Stimulated activated CD8-positive, alpha-beta memory T cell treated with anti-CD3 and anti-CD28 coated beads, Interleukin-12 subunit alpha, Interleukin-12 subunit beta, amount 100 ng/mL, for 24 hours (primary cell): ENCODE results near the gene GPR42.
"Not testable (repeated sequence)": the region's sequence is repeated elsewhere in the genome, so short reads cannot be mapped to it uniquely, and the experiment has no call there.

Experiments
- DNase-seq: peaks from one replicate; pipeline ENCODE4 v3.0.0-alpha.2; 2020; ENCODE audit errors: extremely low read depth

Gene GPR42

DNA sequence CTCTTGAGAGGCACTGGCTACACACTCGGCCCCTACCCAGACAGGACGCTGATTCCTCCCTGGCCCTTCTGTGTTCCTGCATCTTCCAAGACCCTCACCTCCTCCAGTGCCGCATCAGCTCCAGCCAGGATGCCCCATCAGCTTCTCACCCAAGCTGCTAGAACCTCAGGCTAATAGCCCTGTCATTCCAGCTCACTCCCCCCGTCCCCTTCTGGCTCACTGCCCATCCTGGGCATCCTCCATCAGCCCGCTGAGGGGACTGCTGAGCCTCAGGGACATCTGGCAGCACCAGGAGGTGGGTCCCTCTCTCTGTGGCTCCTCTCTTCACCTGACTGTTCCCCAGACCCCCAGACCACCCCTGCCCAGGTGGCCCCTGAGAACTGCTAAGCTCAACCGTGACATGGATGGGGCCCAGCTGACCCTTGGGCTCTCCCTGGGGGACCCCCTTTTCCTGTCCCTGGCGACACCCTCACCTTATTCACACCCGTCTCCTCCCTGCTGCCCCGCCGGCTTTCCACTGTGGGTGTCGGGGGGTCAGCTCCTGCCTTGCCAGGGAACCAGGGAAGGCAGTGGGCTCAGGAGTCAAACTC is 7.8 kb upstream of the GPR42 start:
- DNase-seq: no peak

GRCh38 chr19:35363711-35364425 is 7.0 kb upstream of the GPR42 start:
- DNase-seq: no peak

- DNase-seq: no peak
Measured at GRCh38 chr19:35365303-35365702, 5.6 kb upstream of the GPR42 start.

- no peak for DNase-seq
Measured at GRCh38 chr19:35368378-35368777, 2.5 kb upstream of the GPR42 start.

DNA sequence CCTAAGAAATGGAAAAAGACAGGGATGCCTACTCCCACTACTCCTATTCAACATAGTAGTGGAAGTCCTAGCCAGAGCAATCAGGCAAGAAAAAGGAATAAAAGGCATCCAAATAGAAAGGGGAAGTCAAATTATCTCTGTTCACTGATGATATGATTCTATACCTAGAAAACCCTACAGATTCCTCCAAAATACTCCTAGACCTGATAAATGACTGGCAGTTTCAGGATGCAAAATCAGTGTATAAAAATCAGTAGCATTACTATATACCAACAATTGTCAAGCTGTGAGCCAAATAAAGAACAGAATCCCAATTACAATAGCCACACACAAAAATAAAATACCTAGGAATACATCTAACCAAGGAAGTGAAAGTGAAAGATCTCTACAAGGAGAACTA is 1.3 kb upstream of the GPR42 start:
- no peak for DNase-seq

DNA sequence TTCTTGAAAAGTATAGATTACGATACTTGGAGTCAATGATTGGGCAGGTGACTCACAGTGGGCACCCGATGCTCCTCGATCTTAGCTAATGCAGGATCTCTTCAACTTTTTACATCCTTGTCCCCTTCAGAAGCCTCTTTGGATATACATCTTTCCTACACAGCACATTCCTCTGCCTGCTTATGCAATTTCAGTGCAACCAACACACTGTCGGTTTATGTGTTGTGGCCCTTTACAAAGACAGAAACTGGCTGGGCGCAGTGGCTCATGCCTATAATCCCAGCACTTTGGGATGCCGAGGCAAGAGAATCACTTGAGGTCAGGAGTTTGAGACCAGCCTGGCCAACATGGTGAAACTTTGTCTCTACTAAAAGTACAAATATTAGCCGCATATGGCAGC is 2.6 kb downstream of the GPR42 start:
- DNase-seq: no peak

GRCh38 chr19:35374031-35374430 is 3.2 kb downstream of the GPR42 start:
- DNase-seq: not testable (repeated sequence)

DNA sequence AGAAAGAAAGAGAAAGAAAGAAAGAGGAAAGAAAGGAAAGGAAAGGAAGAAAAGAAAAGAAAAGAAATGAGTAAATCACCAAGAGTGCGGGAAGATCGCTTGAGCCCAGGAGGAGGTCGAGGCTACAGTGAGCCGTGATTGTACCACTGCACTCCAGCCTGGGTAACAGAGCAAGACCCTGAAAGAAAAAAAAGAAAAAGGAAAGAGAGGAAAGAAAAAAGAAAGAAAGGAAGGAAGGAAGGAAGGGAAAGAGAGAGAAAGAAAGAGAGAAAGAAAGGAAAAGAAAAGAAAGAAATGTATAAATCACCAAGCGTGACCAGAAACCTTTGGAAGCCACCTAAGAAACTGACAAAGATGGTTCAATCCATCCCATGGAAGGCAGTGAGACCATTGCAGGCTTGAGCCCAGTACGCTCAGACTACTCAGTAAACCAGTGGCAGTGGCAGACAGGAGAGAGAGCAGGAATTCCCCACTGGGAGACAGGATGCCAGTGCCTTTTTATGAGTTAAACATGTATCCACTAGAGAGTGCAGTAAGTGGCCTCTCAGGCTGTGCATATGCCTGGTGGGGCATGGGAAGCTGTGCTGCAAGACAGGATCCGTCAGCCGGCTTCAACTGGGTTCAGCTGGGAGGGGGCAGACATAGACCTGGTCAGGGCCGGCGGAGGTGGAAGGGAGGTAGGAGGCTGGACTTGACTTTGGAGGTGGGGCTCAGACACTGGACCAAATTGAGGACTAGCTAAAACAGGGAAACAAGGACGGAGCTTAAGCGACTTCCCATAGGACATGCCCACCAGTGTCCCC is 4.8 kb downstream of the GPR42 start:
- no peak for DNase-seq

- no peak for DNase-seq
Measured at GRCh38 chr19:35377656-35378055, 6.8 kb downstream of the GPR42 start.

DNA sequence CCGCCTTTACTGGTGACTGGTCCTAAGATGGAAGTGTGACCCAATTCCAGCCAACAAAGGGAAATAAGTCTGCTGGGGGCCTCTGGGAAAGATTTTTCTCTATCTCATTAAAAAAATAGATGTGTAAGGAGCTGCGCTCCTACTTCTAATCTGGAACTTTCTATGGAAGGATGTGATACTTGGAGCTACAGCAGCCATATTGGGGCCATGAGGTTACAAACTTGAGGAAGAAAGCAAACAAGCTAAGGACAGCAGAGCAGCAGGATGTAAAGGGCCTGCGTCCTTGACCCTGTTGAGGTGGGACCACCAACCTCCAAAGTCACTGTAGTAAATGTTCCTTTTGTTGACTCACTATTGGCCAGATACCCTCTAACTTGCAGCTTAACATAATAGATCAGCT is 7.5 kb downstream of the GPR42 start:
- no peak for DNase-seq

DNA sequence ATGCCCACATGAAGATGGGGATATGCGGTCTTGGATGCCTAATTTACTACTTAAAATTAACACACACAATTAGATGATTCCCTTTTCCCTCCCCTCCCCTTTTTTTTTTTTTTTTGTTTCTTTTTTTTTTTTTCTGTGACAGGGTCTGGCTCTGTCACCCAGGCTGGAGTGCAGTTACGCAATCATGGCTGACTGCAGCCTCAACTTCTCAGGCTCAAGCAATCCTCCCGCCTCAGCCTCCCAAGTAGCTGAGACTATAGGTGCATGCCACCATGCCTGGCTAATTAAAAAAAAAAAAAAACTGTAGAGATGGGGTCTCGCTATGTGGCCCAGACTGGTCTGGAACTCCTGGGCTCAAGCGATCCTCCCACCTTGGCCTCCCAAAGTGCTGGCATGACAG is 8.7 kb downstream of the GPR42 start:
- DNase-seq: not testable (repeated sequence)

GRCh38 chr19:35379992-35380391 is 9.1 kb downstream of the GPR42 start:
- DNase-seq: no peak

DNA sequence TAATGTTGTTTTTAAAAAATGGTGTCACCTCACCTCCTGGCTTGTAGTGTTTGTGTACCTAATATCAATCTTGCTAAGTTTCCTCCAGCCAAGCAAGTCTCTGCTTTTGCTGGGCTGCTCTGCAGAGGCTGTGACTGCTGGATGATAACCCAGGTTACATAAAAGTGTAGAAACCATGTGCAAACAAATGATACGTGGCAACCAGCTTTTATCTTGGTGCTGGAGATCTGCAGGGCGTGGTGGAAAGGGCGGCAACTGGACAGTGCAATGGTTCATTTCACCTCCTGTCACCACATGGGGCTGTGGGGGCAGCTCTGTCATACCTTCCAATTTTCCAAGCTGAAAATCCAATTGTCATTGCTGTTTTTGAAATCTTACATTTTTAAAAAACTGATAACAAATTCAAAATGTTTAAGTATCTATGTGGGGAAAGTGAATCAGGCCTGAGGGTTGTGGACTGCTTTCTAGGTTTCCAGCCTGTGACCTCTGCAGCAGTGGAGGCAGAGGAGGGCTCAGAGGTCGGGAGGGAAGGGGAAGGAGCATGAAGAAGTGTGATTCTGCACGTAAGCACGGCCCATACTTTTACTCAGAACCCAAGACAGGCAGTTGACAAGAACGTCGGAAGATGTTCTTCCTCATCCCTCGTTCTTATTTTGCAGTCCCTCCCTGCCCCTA is 9.7 kb downstream of the GPR42 start:
- no peak for DNase-seq

DNA sequence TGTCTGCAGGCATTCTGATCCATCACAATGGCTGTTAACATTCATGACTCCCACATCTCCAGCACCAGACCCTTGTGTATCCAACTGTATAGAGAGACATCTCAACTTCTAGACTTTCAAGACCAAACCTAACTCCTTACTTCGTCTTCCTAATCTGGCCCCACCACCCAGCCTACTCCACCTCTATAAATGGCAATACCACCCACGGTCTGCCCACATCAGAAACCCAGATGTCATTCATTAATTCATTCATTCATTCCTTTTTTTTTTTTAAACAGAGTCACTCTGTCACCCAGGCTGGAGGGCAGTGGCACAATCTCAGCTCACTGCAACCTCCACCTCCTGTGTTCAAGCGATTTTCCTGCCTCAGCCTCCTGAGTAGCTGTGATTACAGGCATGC is 10.4 kb downstream of the GPR42 start:
- no peak for DNase-seq

DNA sequence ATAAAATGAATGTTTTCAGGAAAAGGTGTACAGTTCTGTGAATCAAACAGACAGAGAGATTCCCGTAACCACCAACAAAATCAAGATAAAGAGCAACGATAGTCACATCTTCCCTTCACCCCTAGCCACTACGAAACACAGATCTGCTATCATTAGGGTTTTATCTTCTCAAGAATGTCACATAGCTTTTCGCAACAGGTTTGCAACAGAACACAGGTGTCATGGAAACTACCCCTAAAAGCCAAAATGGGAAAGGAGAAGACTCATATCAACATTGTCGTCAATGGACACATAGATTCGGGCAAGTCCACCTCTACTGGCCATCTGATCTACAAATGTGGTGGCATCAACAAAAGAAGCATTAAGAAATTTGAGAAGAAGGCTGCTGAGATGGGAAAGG is 11.1 kb downstream of the GPR42 start:
- DNase-seq: no peak

DNA sequence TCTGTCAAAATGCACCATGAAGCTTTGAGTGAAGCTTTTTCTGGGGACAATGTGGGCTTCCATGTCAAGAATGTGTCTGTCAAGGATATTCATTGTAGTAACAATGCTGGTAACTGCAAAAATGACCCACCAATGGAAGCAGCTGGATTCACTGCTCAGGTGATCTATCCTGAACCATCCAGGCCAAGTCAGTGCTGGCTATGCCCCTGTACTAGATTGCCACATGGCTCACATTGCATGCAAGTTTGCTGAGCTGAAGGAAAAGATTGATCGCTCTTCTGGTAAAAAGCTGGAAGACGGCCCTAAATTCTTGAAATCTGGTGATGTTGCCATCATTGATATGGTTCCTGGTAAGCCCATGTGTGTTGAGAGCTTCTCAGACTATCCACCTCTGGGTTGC is 12.7 kb downstream of the GPR42 start:
- no peak for DNase-seq

DNA sequence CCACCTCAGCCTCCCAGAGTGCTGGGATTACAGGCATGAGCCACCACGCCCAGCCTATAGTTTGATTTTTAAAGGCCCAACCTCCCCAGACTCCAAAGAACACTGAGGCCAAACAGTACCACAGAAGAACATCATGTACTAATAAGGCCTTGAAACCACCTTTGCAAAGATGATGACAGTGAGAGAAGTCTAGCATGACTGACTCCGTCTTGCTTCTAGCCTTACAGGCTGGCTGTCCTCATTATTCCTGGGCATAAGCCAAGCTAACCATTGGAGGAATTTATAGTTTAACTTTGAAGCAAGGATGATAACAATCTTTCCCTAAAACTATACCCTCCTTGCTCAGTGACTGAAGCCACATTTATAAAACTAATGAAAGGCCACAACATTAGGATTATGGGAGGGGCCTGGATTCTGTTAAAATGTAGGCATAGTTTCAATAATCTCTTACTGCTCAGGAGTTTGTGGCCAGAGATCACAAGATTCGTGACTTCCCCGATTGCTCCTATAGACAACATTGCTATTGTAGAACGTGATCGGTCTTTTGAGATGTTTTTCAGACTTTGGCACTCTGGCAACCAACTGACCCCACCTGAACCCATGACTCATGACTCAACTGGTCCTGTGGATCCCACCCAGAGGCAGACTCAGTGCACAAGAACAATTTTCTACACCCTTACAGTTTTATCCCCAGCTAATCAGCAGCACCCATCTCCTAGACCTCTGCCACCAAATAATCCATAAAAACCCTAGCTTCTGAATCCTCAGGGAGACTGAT is 17.6 kb downstream of the GPR42 start:
- no peak for DNase-seq

GRCh38 chr19:35389192-35389861 is 18.5 kb downstream of the GPR42 start:
- DNase-seq: no peak

- DNase-seq: no peak
Measured at GRCh38 chr19:35392742-35393715, 22.2 kb downstream of the GPR42 start.
